Heart left ventricle (tissue), 16 donors: ENCODE measurements around the gene KCNA1. TPM values are rescaled to one million over a fixed set of nuclear protein-coding genes. Genes with fewer than 3 reads are reported as not detected.

ENCODE experiments used
- ATAC-seq, 4 donors: fragments of 200-7000 bp; cut with Tn5 transposase; one replicate each; pipeline ENCODE4 v1.9.1; 2020 to 2022; ENCODE audit warnings: moderate library complexity in 4 of 4, mild to moderate bottlenecking in 3 of 4, moderate number of reproducible peaks in 1 of 4
- DNase-seq, 5 donors: peaks; one replicate each; pipeline ENCODE4 v3.0.0-alpha.2; 2020
- H3K27ac ChIP-seq, 12 donors: fragments of 200-600 bp; sonication (generic) in 4 of 12; one replicate each; pipeline versions ENCODE4 v1.5.0 to v1.8.0; 2016 to 2022; ENCODE audit warnings: mild to moderate bottlenecking in 2 of 12
- H3K27me3 ChIP-seq, 9 donors: fragments of 200-600 bp; sonication (generic) in 2 of 9; one replicate each; pipeline versions ENCODE4 v1.5.1 to v1.8.0; 2016 to 2022; ENCODE audit warnings: mild to moderate bottlenecking in 3 of 9
- H3K36me3 ChIP-seq, 9 donors: fragments of 200-600 bp; sonication (generic) in 2 of 9; one replicate each; pipeline versions ENCODE4 v1.5.0 to v1.8.0; 2018 to 2022; ENCODE audit warnings: mild to moderate bottlenecking in 2 of 9
- H3K4me1 ChIP-seq, 12 donors: fragments of 200-600 bp; sonication (generic) in 4 of 12; one replicate each; pipeline versions ENCODE4 v1.5.0 to v1.8.0; 2016 to 2022; ENCODE audit warnings: mild to moderate bottlenecking in 3 of 12
- H3K4me3 ChIP-seq, 12 donors: fragments of 200-600 bp; sonication (generic) in 4 of 12; one replicate each; pipeline versions ENCODE4 v1.5.0 to v1.8.0; 2017 to 2022; ENCODE audit warnings: mild to moderate bottlenecking in 9 of 12, moderate library complexity in 4 of 12
- H3K9me3 ChIP-seq, 12 donors: fragments of 200-600 bp; sonication (generic) in 4 of 12; one replicate each; pipeline versions ENCODE4 v1.5.0 to v1.8.0; 2016 to 2022; ENCODE audit warnings: mild to moderate bottlenecking in 1 of 12
- CTCF ChIP-seq, 12 donors: fragments of 200-600 bp; sonication (generic) in 4 of 12; IDR thresholded peaks; one replicate each; pipeline versions ENCODE4 v1.5.0 to v1.8.0; 2018 to 2022; ENCODE audit warnings: antibody characterized with exemption in 12 of 12, mild to moderate bottlenecking in 5 of 12
- POLR2A ChIP-seq, 2 donors: fragments of 450-650 bp; IDR thresholded peaks; one replicate each; pipeline ENCODE4 v1.6.1; 2017; ENCODE audit warnings: antibody characterized with exemption in 2 of 2, mild to moderate bottlenecking in 2 of 2, moderate library complexity in 2 of 2
- WGBS, 4 donors: extraction: QIAGEN DNeasy Blood & Tissue Kit in 2 of 4; methylation state at CpG; one replicate each; pipeline versions ENCODE4 v1.1.5 to v1.1.7; 2013 to 2018; 5-methylcytosine and 5-hydroxymethylcytosine counted together
- intact Hi-C, 10 donors: fragments of 100-400 bp; cut with DNase I; formaldehyde crosslinking; loops; one replicate each; pipeline versions ENCODE4 v1.11.1 to v1.14.2; 2022
- polyA plus RNA-seq, 2 donors: library from polyadenylated mRNA; stranded (reverse); fragments of 200-250 nt; gene quantifications; one replicate each; pipeline ENCODE4 v1.2.3, GENCODE V29; 2013
- total RNA-seq, 9 donors: library from RNA; depleted of rRNA in 2 of 9; stranded (reverse); fragments of >200 nt in 2 of 9; fragmentation: NEBNext Ultra II Directional in 3 of 9; extraction: Animal tissue kit (Norgen Biotek cat#: 25700) in 3 of 9; gene quantifications; one replicate each; pipeline versions ENCODE4 v1.1.0 to v1.2.4, GENCODE V29; 2016 to 2023
- donor health status: ischemic (EF 13 %, LVEDD 7.1; RV severe dilation, severe dysfunction).
- donor health status: healthy with polysubstance abuse.
- donor health status: DM: no; HTN: yes; CAD: no.
- donor health status: DM: no; HTN: no; CAD: no.
- donor health status: ischemic (EF 25% LVEDD 6.9; RV normal size, moderate dysfunction).
- donor health status: ischemic (EF 25% LVEDD 5.7; RV mildly dilated, moderate dysfunction).
- donor health status: healthy.
- donor health status: DM: yes; HTN: yes; CAD: no.
- donor health status: ischemic (EF 35%, LVEDD 5.7; RV mildly dilated, moderate dysfunction).
- donor health status: nonischemic (EF 11% LVEDD 7.7; RV severe dilation, severe dysfunction).
- donor health status: DM: yes; HTN: yes; CAD: no.
- donor health status: PGD.
- donor health status: ischemic (EF 29% LVEDD 5.4; RV normal size, mild dysfunction).
- donor health status: nonischemic (EF 23%, LVEDD 6.1; RV moderate dilation, normal function).

KCNA1 gene
- total and polyA plus RNA-seq, 11 donors: 0.04 to 0.34 TPM; not detected in 9

GRCh38 chr12:4915752-4916151 lies 6.0 kb downstream of the KCNA1 start:
- H3K27me3 ChIP-seq: peaks cover 8 to 59% (median 21%) of the 10 kb centered on the region in 9 donors
- TF ChIP-seq POLR2A (IDR thresholded peaks at IDR 0.05) (no peak), CTCF (IDR thresholded peaks at IDR 0.05) (no peak)
- 86 to 93% (median 91%) methylated on average over 4 of the region's 4 CpGs for WGBS, 4 donors
- peaks cover 0 to 6% (median 4%) of the 10 kb centered on the region in 12 donors for H3K4me1 ChIP-seq
- no peak overlapping the region for H3K4me3 ChIP-seq
- no peak for ATAC-seq
- H3K36me3 ChIP-seq: no peaks in the 10 kb centered on the region
- H3K27ac ChIP-seq: no peak overlapping the region
- H3K9me3 ChIP-seq: no peaks in the 10 kb centered on the region
- intact Hi-C loops: no loop called here
- DNase-seq: no peak

GRCh38 chr12:4918950-4919660 lies 9.4 kb downstream of the KCNA1 start:
- H3K4me1 ChIP-seq: no peaks in the 10 kb centered on the region
- H3K36me3 ChIP-seq: no peaks in the 10 kb centered on the region
- no peak for ATAC-seq
- no peak for DNase-seq
- no peak overlapping the region for H3K4me3 ChIP-seq
- H3K27ac ChIP-seq: no peak overlapping the region
- no peaks in the 10 kb centered on the region for H3K9me3 ChIP-seq
- peaks cover 0 to 47% (median 4%) of the 10 kb centered on the region in 9 donors for H3K27me3 ChIP-seq
- intact Hi-C loops: no loop called here
- no peak for TF ChIP-seq POLR2A (IDR thresholded peaks at IDR 0.05)
- 77 to 84% (median 81%) methylated on average over 6 of the region's 6 CpGs for WGBS, 4 donors

- no peak for ATAC-seq
- TF ChIP-seq CTCF (IDR thresholded peaks at IDR 0.05) (no peak), POLR2A (IDR thresholded peaks at IDR 0.05) (no peak)
- H3K36me3 ChIP-seq: no peaks in the 10 kb centered on the region
- no peak overlapping the region for H3K27ac ChIP-seq
- no peaks in the 10 kb centered on the region for H3K9me3 ChIP-seq
- no peaks in the 10 kb centered on the region for H3K4me1 ChIP-seq
- 78 to 85% (median 80%) methylated on average over 6 of the region's 6 CpGs for WGBS, 4 donors
- DNase-seq: no peak
- H3K27me3 ChIP-seq: peaks cover 0 to 63% (median 0%) of the 10 kb centered on the region in 9 donors
- no peak overlapping the region for H3K4me3 ChIP-seq
- intact Hi-C loops: no loop called here
Measured at GRCh38 chr12:4932576-4932975, 22.9 kb downstream of the KCNA1 start.

GRCh38 chr12:4933411-4933810 lies 23.7 kb downstream of the KCNA1 start:
- Histone ChIP-seq H3K4me1 (no peaks in the 10 kb centered on the region), H3K4me3 (no peak overlapping the region), H3K27ac (no peak overlapping the region), H3K9me3 (no peaks in the 10 kb centered on the region), H3K27me3 (peaks cover 0 to 57% (median 0%) of the 10 kb centered on the region in 9 donors), H3K36me3 (no peaks in the 10 kb centered on the region)
- DNase-seq (no peak), ATAC-seq (no peak)
- WGBS, 4 donors: 50 to 81% (median 64%) methylated on average over 1 of the region's 1 CpG
- intact Hi-C loops: no loop called here
- TF ChIP-seq CTCF (IDR thresholded peaks at IDR 0.05): no peak
- no peak for TF ChIP-seq POLR2A (IDR thresholded peaks at IDR 0.05)
